DND-41 (cell line): ENCODE measurements around the gene ADAT2.

Source experiments
- ATAC-seq: fragments of 200-7000 bp; cut with Tn5 transposase; 3 replicates; pipeline ENCODE4 v1.9.1; 2021; ENCODE audit warnings: low read depth; ENCODE audit not compliant: insufficient read depth
- DNase-seq: peaks from one replicate; pipeline ENCODE4 v3.0.0-alpha.2; 2020
- H2AFZ ChIP-seq: 2 replicates; pipeline ENCODE4 v1.6.0; 2012; ENCODE audit warnings: low read depth, low read length
- H3K27ac ChIP-seq: 2 replicates; pipeline ENCODE4 v1.5.1; 2012; ENCODE audit warnings: low read length, inconsistent platforms
- H3K27me3 ChIP-seq: fragments of 200-600 bp; sonication (generic); 2 replicates; pipeline ENCODE4 v1.6.0; 2012; ENCODE audit warnings: low read length, mild to moderate bottlenecking, inconsistent platforms; ENCODE audit not compliant: insufficient read depth, poor library complexity
- H3K36me3 ChIP-seq: 2 replicates; pipeline ENCODE4 v1.5.1; 2012; ENCODE audit warnings: low read length, inconsistent platforms; ENCODE audit not compliant: insufficient read depth
- H3K4me1 ChIP-seq: 2 replicates; pipeline ENCODE4 v1.5.1; 2012; ENCODE audit warnings: mild to moderate bottlenecking, low read length; ENCODE audit not compliant: insufficient read depth
- H3K4me2 ChIP-seq: 2 replicates; pipeline ENCODE4 v1.6.0; 2012; ENCODE audit warnings: mild to moderate bottlenecking, moderate library complexity, low read length, inconsistent platforms; ENCODE audit not compliant: insufficient read depth
- H3K4me3 ChIP-seq, 2 experiments: fragments of 200-600 bp in 1 of 2; shearing (Covaris generic) in 1 of 2; 2 replicates each; pipeline ENCODE4 v1.5.1; 2012 to 2016; ENCODE audit warnings: inconsistent platforms in 2 of 2, low read length in 2 of 2, mild to moderate bottlenecking in 2 of 2, low read depth in 1 of 2, moderate library complexity in 1 of 2
- H3K79me2 ChIP-seq: 2 replicates; pipeline ENCODE4 v1.6.0; 2012; ENCODE audit warnings: low read length, inconsistent platforms; ENCODE audit not compliant: insufficient read depth
- H3K9ac ChIP-seq: 2 replicates; pipeline ENCODE4 v1.6.0; 2012; ENCODE audit warnings: low read depth, mild to moderate bottlenecking, inconsistent platforms, low read length, moderate library complexity
- H3K9me3 ChIP-seq: 2 replicates; pipeline ENCODE4 v1.5.1; 2012; ENCODE audit warnings: low read length, moderate library complexity, mild to moderate bottlenecking, inconsistent platforms; ENCODE audit not compliant: insufficient read depth, severe bottlenecking
- H4K20me1 ChIP-seq: 2 replicates; pipeline ENCODE4 v1.6.0; 2012; ENCODE audit warnings: low read length; ENCODE audit not compliant: insufficient read depth
- CTCF ChIP-seq: IDR thresholded peaks from 2 replicates; pipeline ENCODE4 v1.5.1; 2012; ENCODE audit warnings: borderline replicate concordance, low read length, moderate library complexity, mild to moderate bottlenecking; ENCODE audit not compliant: poor library complexity, severe bottlenecking; ENCODE audit errors: extremely low read depth
- EZH2 ChIP-seq: IDR thresholded peaks from 3 replicates; pipeline ENCODE4 v1.6.1; 2012; ENCODE audit warnings: borderline replicate concordance, low read depth, mild to moderate bottlenecking, moderate library complexity, low read length, inconsistent platforms; ENCODE audit not compliant: severe bottlenecking

ADAT2 gene

GRCh38 chr6:143432588-143432987 lies 17.9 kb downstream of the ADAT2 start:
- H3K9me3 ChIP-seq = no peaks in the 10 kb centered on the region
- H3K79me2 ChIP-seq = no peaks in the 10 kb centered on the region
- H3K4me1 ChIP-seq = no peaks in the 10 kb centered on the region
- no peak overlapping the region for H2AFZ ChIP-seq
- H3K4me3 ChIP-seq = no peak overlapping the region
- DNase-seq (no peak), ATAC-seq (no peak)
- no peaks in the 10 kb centered on the region for H3K27me3 ChIP-seq
- H3K27ac ChIP-seq = no peak overlapping the region
- H3K4me2 ChIP-seq = no peak overlapping the region
- peaks cover 45% of the 10 kb centered on the region for H3K36me3 ChIP-seq
- no peaks in the 10 kb centered on the region for H4K20me1 ChIP-seq
- TF ChIP-seq CTCF (no peak), EZH2 (no peak)
- H3K9ac ChIP-seq = no peak overlapping the region

GRCh38 chr6:143431226-143431625 lies 19.3 kb downstream of the ADAT2 start:
- TF ChIP-seq EZH2 (no peak), CTCF (no peak)
- Histone ChIP-seq H3K27me3 (no peaks in the 10 kb centered on the region), H3K4me2 (no peak overlapping the region), H3K9me3 (no peaks in the 10 kb centered on the region), H3K4me3 (no peak overlapping the region), H3K36me3 (peaks cover 36% of the 10 kb centered on the region), H3K9ac (no peak overlapping the region), H3K27ac (no peak overlapping the region), H3K79me2 (no peaks in the 10 kb centered on the region), H4K20me1 (no peaks in the 10 kb centered on the region), H2AFZ (no peak overlapping the region), H3K4me1 (no peaks in the 10 kb centered on the region)
- DNase-seq (no peak), ATAC-seq (no peak)

GRCh38 chr6:143429970-143430369 lies 20.5 kb downstream of the ADAT2 start:
- Histone ChIP-seq H3K27ac (no peak overlapping the region), H3K4me1 (no peaks in the 10 kb centered on the region), H3K27me3 (no peaks in the 10 kb centered on the region), H3K79me2 (no peaks in the 10 kb centered on the region), H4K20me1 (no peaks in the 10 kb centered on the region), H3K9me3 (no peaks in the 10 kb centered on the region), H3K4me2 (no peak overlapping the region), H3K9ac (no peak overlapping the region), H3K36me3 (peaks cover 31% of the 10 kb centered on the region), H2AFZ (no peak overlapping the region), H3K4me3 (no peak overlapping the region)
- ATAC-seq (no peak), DNase-seq (no peak)
- TF ChIP-seq EZH2 (no peak), CTCF (no peak)
